ENCODE results near the gene SLC13A5.

DNA sequence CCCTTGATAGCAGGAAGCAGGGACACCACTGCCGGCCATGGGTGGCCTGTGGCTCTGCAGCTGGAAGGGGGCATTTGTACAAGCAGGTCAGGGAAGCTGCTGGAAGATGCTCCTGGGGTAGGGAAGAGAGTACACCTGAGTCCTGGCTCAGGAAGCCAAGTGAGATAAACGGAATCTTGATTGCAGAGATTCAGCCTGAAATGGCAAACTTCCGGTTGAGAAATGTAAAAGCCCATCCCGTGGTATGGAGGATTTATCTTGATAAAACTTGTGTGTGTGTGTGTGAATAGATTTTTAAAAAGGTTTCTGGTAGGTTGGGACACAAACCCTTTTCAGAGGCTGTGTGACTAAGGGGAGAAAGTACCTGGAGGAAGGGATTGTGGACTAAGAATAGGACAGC is 32.0 kb downstream of the SLC13A5 start:
- TF ChIP-seq, protein P1, sequence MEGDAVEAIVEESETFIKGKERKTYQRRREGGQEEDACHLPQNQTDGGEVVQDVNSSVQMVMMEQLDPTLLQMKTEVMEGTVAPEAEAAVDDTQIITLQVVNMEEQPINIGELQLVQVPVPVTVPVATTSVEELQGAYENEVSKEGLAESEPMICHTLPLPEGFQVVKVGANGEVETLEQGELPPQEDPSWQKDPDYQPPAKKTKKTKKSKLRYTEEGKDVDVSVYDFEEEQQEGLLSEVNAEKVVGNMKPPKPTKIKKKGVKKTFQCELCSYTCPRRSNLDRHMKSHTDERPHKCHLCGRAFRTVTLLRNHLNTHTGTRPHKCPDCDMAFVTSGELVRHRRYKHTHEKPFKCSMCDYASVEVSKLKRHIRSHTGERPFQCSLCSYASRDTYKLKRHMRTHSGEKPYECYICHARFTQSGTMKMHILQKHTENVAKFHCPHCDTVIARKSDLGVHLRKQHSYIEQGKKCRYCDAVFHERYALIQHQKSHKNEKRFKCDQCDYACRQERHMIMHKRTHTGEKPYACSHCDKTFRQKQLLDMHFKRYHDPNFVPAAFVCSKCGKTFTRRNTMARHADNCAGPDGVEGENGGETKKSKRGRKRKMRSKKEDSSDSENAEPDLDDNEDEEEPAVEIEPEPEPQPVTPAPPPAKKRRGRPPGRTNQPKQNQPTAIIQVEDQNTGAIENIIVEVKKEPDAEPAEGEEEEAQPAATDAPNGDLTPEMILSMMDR (IDR thresholded peaks at IDR 0.05) = no peak
- no peak for TF ChIP-seq POLR2A (IDR thresholded peaks at IDR 0.05)
- TF ChIP-seq EP300 (IDR thresholded peaks at IDR 0.05) = no peak

All from tibial nerve (tissue), 4 donors.